Activated CD8-positive, alpha-beta memory T cell treated with anti-CD3 and anti-CD28 coated beads for 48 hours (primary cell): ENCODE measurements around the gene TASP1.

Experiments used
- DNase-seq, 3 experiments: peaks; one replicate each; pipeline ENCODE4 v3.0.0-alpha.2; 2020; ENCODE audit warnings: low read depth in 2 of 3, low spot score in 2 of 3

TASP1 gene

DNA sequence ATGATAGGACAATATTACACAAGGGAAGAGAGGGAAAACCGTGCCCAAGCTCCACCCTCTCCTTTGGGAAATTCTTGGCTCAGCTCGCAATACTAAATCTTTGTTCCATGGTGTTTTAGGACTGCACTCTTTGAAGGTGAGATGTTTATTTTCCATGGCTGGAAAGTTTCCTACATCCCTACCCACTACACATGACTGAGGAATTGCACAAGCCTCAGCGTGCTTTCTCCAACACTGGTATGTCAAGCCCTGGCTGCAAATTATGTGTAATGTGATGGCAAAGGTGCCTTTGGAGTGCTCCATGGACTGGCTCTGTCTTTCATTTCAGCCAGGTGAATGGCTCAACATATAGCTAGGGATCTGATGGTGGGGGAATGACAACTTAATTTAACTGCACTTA is 283.3 kb downstream of the TASP1 start:
- no peak for DNase-seq

DNA sequence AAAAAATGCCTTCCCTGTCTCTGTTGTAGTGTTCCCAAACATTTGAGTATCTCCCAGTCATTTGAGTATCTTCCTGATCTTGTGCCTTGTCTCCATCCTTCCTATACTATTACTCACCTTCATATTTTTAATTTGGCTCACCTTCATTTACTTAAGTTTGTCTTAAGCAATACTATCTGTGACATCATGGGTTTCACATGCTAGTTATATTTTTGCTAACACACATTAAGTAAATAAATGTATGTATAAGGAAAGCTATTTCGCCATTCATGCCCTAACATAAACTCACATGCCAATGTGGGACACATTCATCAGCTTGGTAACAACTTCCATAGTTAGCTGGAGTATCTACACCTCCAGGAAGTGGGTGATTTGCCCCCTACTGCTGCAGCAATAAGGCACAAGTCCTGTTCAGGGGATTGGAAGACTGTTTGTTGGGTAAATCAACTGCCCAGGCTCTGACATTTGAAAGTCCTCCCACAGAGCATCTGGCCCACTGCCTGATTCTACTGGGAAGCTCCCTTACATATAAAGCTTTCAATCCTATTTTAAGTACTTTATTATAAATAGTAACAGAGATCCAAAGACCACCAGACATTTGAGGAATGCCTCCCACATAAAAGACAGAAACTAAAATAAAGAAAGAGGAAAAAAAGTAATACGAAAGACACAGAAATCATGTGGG is 285.3 kb downstream of the TASP1 start:
- DNase-seq: no peak

DNA sequence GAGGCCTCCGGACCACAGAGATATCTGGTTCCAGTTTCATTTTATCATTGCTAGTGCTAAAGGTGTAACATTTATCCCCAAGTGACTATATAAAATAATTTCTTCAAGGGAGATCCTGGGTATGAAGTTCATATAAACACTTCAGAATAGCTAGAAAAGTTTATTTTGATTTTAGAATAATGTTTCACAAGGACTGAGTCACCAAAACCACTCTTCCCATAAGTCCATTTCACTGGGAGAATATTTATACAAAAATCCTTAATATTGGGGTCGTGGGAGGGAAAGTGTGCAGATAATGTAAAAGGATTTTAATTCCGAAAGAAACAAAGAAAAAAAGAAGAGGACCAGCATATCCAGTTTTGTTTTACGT is 289.5 kb downstream of the TASP1 start:
- DNase-seq: no peak

DNA sequence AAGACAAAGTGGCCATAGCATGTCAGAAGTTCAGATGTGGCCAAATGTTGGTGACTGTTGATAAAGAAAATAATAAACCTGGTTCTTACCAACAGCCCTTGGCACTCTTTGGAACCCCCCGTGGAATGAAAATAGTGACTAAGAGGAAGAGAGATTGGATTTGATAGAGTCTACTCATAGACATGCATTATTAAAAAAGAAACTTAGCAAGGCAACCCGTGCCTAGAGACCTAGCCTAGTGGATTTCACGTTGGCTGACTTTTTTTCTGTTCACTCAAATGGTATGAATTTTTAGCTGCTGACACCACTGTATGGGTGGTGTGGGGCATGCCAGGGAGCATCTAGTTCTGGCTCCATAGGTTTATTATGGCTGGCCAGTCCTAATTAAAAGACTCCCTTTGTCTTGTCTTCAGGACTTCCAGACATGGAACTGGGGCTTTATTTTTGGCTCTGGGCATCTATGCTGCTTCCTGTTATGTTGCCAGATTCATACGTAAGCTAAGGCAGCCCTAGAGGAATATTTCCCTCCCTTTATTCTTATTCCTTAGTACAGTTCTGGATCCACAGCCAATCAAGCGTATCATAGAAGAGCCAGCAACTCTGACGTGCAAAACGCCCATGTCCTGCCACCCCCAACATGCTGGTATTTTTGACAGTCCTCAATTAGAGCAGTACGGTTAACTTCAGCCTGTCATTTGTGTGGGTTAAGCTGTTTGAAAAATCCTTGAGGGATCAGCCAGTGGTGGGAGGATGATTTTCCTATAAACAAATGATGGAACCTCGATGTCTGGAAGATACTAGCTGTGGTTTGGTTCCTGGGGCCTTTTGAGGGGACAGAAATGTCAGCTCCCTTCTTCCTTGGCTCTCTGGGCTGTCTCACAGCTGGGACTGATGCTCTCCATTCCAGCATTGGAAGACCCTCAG is 290.2 kb downstream of the TASP1 start:
- DNase-seq: no peak

DNA sequence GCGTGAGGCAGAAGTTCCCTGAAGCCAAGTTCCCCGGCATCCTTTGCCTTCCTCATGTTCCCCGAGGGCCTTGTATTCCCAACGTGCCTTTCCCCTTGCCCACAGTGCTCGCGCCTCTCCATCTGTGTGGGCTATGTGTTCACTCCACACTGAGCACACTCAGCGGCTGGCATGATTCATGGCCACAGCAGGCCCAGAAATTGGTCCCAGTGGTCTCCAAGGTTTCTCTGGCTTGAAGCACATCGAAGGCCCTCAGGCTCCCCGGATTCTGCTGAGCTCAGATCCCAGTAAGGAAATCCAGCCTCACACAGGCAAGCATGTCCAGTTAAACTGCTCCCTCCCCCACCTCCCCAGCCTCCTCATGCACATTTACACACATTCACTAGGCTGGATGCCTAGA is 294.1 kb downstream of the TASP1 start:
- DNase-seq: no peak

DNA sequence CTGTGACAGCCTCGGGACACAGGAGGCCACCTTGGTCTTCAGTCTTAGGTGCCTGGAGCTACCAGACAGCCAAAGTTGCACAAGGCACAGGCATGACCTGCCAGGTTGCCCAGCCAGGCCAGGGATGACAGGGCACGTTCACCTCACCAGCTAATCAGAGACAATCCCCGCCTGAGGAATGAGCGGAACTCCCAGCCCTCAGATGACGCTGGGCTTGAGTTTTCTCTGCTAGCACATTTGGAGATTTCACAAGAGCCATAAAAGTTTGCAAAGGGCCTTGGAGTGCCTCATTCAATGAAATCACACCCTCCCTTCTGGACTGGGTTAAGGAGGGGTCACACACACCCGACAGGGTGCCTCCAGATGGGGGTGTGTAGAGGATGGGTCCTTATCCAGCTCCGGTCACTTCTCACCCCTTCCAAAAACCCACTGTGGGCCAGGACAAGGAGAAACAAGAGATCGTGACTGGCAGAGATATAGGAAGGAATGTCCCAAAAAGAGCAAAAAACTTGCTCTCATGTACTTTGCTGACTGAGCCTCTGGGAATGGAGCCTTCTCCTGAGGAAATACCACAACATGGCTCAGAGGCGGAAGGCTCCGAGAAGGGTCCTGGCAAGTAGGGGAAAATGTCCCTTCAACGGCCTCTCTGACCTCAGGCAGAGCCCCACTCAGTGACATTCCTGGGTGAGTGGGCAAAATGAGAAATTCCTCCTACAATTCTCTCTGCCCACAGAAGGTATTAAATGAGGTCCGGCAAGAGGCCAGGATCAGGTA is 296.1 kb downstream of the TASP1 start:
- no peak for DNase-seq

DNA sequence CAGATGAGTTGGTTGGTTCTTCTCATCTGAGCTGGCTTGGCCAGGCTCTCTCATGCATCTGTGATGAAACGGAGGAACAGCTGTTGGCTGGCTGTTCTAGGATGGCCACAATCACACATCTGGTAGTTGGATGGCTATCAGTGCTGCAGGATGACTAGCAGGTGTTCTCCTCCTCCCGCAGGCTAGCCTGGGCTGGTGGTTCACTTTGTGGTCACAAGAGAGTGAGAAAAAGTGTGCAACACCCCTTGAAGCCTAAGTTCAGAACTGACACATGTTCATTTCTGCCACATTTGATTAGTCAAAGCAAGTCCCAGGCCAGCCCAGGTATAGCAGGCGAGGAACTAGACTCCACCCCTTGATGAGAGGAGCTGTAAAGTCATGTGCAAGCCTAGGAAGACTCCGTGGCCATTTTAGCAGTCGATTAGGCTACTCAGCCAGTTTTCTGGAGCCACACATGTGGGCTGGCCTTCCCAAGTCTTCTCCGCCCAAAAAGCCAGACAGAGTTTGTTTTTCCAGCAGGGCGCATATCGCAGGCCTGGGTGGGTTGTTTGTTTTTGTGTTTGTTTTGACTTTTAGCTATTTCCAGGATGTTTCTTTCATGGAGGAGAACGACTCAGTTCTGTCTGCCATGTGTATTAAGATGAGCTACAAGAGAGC is 296.9 kb downstream of the TASP1 start:
- no peak for DNase-seq

DNA sequence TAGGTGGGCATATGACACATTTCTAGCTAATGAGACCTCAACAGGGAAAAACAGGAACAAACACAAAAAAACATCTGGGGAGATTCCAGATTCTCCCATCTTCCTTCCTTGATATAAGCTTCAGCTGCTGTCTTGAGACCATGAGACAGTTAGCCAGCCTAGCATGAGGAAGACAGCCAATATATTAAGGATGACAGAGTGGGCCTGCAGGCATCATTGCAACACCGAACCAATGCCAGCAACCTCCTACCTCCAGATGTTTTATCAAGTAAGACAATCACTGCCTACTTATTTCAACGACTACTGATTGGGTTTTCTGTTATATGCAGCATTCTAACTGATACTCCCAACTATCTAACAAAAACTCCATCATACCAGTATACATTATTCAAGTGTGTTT is 298.6 kb downstream of the TASP1 start:
- no peak for DNase-seq
